Measurements from ENCODE around the gene IZUMO4. TPM values are rescaled to one million over a fixed set of nuclear protein-coding genes. Genes with fewer than 3 reads are reported as not detected.
"Not testable (repeated sequence)": the region's sequence is repeated elsewhere in the genome, so short reads cannot be mapped to it uniquely, and the experiment has no call there.

The IZUMO4 gene
- total RNA-seq, 1 donor from 2014 or later: 0.46 TPM

DNA sequence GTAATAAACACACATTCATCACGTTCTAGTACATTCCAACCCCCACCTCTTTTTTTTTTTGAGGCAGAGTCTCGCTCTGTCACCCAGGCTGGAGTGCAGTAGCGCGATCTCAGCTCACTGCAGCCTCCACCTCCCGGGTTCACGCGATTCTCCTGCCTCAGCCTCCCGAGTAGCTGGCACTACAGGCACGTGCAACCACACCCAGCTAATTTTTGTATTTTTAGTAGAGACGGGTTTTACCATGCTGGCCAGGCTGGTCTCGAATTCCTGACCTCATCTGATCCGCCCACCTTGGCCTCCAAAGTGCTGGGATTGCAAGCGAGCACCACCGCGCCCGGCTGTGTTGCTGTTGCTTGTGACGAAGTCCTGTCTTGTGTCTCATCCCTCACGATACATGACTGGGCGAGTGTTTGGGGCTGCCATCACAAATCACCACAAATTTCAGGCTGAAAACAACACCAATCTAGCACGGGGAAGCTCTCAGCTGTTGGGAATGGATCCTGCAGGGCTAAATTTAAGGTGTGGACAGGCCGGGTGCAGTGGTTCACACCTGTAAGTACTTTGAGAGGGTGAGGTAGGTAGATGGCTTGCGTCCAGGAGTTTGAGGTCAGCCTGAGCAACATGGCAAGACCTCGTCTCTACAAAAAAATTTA is 16.3 kb upstream of the IZUMO4 start:
- no peak for DNase-seq (ENCODE audit: low read depth, low spot score)

DNA sequence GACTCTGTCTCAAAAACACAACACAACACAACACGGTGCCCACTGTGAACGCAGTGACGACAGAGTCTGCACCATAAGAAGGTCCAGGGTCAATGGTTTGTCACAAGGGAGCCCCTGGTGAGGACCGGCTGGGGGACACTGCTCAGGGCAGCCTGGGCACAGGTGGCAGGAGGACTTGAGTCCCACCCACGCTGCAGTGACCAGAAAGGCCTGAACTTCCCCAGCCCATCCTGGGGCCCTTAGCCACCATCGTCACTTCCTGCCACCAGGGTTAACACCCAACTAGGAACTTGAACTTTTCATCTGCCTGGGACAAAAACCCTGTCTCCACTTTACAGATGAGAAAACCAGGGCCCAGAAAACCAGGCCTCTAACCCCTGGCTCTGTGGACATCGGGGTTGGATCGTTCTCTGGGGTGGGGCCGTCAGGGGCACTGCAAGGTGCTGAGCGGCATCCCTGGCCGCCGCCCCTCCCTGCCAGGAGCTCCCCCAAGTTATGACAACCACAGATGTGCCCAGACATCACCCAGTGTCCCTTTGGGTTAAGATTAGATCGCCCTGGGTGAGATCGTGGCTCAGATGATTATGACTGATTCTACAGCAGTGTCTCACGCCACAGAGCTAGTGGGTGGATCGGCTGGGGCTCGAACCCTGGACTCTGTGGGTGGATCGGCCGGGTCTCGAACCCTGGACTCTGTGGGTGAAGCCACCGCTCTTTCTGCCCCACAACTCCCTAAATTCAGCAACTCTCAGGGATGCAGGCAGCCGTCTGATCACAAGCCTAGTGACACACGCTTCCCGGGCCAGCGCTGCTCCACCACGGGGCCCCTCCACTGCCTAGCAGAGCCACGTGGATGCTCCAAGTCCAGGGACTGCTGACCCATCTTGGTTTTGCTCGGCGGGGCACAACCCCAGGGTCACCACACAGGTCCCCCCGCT is 14.6 kb upstream of the IZUMO4 start:
- DNase-seq (ENCODE audit: low read depth, low spot score): no peak

DNA sequence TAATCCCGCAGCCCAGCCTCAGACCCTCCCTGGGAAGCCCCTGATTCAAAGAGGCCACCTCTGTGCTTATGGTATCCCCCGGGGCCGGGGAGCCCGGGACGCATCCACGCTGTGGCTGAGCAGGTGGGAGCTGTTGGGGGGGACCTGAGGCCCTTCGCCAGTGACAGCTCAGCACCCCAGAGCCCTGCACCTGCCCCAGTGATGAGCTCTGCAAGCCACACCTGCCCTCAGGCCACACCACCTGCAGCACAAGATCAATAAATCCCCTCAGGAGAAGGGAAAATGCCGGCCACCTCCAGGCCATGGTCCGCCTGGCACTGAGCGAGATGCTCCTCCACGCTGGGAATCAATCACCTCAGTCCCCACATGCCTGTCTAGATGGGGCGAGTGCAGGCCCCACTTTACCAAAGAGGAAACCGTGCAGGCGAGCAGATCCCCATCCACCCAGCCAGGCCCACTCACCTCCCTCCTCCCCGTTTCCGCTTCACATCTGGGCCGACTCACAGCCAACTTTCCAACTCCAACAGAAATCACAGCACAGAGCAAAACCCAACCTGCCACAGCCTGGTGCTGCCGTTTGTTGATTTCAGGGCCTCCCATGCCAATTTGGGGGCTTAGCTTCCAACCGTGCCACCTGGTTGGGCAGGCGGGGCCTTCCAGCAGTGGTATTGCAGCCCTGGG is 13.4 kb upstream of the IZUMO4 start:
- DNase-seq (ENCODE audit: low read depth, low spot score): no peak

DNA sequence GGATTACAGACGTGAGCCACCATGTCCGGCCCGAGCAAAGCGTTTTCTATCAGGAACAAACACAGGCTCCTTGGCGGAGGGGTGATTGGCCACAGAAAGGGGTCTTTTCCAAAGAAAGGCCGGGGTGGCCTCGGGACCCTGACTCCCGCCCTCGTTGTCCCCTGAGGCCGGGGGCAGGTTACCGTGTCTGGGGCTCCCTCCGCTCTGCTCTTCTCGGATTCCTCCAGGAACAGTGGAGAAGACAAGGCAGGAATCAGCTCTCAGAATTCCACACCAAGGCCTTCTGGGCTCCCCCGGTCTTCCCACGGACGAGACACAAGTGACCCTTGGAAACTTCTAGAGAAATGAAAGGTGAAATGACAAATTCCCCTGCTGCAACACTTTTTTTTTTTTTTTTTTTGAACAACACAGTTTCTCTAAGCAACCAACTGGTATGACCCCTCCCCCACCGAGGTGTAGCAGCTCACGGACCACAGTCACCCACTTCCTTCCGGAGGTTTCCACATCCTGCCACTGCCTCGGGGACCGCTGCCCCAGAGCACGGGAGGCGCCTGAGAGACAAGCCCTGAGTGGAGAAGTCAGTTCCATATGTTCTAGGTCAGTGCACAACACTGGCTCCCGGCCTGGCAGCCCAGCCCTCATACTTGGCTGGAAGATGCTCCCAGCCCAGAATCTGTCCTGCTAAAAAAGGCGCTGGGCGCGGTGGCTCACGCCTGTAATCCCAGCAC is 11.6 kb upstream of the IZUMO4 start:
- DNase-seq (ENCODE audit: low read depth, low spot score): no peak

DNA sequence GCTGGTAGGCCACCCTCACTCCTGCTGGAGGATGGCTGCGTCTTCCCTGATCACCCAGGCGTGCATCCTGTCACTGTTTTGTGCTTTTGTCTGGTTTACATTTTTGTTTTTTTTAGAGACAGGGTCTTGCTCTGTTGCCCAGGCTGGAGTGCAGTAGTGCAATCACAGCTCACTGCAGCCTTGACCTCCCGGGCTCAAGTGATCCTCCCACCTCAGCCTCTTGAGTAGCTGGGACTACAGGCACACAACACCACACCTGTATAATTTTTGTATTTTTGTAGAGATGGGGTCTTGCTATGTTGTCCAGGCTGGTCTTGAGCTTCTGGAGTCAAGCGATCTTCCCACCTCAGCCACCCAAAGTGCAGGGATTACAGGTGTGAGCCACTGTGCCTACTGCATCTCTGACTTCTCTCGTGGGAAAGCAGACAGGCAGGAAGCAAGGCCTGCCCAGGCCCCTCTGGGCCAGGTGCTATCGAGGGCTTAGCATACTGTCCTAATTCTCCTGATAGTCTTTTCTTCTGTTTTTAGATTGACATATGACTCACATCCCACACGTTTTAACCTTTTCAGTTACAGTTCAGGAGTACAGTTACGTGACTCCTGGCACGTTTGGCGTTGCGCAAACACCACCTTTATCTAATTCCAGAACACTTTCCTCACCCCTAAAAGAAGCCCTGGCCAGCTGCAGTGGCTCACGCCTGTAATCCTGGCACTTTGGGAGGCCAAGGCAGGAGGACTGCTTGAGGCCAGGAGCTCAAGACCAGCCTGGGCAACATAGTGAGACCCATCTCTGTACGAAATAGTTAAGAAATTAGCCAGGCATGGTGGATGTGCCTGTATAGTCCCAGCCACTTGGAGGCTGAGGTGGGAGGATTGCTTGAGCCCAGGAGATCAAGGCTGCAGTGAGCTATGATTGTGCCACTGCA is 9.8 kb upstream of the IZUMO4 start:
- not testable (repeated sequence) for DNase-seq (ENCODE audit: low read depth, low spot score)

DNA sequence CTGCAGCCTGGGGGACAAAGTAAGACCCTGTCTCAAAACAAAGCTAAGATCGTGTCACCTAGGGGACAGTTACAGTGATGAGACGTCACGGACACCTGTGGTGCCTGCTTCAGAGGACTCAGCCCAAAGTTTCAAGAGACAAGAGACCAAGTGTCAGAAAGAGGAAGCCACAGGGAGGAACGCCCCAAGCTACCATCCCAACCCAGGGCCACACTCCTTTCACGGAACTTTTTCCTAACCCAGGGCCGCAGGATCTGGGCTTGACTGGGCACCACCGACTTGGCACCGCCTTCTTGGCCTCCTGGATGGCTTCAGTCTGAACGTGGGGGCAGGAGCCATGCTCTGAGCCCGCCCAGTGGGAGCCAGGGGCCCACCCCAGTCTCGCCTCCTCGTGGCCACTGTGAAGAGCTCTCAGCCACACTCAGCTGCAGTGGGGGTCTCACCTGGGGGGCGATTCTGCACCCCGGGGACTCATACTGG is 9.1 kb upstream of the IZUMO4 start:
- DNase-seq (ENCODE audit: low read depth, low spot score): no peak

DNA sequence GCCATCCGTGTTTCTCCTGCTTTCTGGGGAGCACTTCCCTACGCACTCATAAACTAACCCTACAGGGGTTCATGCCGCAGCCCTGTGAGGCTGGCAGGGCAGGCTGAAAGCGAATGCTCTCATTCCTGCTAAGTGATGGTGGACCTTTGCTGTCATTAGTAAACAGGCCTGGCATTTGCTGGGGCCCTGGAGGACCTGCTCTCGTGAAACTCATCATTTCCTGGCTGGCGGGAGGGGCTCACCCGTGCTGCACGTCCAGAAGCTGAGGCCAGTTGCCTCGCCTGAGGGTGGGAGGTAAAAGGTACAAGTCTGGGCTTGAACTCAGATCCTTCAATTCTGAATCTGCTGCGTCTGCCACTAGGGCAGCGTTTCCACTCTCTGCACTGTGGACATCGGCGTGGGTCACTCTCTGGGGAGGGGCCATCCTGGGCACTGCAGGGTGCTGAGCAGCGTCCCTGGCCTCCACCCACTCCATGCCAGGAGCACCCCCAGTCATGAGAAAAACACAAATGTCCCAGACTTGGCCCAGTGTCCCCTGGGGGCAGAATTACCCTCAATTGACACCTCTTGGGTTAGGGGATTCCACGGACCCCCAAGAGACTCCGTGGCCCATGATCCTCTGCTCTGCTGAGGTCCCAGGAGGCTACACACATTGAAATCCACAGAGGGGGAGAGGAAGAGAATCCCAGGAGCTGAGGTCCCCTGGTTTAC is 7.6 kb upstream of the IZUMO4 start:
- no peak for DNase-seq (ENCODE audit: low read depth, low spot score)

DNA sequence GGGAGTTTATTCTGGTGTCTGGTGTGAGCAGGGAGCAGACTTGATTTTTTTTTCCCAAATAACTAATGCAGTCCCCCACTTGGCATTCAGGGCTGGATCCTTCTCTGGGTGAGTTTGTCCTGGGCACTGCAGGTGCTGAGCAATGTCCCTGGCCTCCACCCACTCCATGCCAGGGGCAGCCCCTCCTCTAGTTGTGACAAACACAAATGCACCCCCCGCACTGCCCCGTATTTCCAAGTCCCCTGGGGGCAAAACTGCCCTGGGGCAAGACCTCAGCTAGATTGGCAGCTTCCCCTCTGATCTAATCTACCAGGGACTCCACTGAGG is 7.0 kb upstream of the IZUMO4 start:
- DNase-seq (ENCODE audit: low read depth, low spot score): no peak

DNA sequence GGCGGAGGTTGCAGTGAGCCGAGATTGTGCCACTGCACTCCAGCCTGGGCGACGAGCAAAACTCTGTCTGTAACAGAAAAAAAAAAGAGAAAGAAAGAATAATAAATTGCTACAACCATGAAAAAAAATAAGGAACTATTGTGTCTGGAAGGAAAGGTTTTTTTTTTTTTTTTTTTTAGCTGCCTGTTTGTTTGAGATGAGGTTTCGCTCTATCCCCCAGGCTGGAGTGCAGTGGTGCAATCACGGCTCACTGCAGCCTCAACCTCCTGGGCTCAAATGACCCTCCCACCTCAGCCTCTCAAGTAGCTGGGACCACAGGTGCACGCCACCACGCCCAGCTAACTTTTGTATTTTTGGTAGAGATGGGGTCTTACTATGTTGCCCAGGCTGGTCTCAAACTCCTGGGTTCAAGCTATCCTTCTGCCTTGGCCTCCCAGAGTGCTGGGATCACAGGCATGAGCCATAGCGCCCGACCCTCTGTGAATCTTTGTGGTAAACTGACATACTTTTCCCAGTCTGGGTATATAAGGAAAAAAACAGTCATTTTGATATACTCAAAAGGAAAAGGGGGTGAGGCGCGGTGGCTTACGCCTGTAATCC is 4.7 kb upstream of the IZUMO4 start:
- not testable (repeated sequence) for DNase-seq (ENCODE audit: low read depth, low spot score)

DNA sequence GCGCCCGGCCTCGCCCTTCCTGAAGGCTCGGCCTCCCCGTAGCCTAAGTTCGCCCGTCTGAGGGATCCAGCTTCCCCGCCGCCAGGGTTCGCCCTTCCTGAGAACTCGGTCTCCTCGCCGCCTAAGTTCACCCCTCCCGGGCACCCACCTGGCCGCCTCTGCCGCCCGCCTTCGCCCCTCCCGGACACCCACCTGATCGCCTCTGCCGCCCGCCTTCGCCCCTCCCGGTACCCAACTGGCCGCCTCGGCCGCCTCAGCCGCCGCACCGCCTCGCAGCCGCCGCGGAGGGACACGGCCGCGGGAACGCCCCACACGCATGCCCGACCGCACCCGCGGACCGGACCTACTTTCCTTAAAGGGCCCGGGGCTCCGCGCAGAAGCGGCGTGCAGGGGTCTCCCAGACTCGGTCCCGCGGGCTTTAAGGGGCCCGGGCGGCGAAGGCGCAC is 658 bp upstream of the IZUMO4 start, which contains the start of gene MOB3A:
Gene MOB3A (minus strand): TSS at position 293 of the 446 bp plus-strand sequence. CDS start 17,766 bp downstream, outside the sequence.
- DNase-seq (ENCODE audit: low read depth, low spot score): peak; percentile 77

DNA sequence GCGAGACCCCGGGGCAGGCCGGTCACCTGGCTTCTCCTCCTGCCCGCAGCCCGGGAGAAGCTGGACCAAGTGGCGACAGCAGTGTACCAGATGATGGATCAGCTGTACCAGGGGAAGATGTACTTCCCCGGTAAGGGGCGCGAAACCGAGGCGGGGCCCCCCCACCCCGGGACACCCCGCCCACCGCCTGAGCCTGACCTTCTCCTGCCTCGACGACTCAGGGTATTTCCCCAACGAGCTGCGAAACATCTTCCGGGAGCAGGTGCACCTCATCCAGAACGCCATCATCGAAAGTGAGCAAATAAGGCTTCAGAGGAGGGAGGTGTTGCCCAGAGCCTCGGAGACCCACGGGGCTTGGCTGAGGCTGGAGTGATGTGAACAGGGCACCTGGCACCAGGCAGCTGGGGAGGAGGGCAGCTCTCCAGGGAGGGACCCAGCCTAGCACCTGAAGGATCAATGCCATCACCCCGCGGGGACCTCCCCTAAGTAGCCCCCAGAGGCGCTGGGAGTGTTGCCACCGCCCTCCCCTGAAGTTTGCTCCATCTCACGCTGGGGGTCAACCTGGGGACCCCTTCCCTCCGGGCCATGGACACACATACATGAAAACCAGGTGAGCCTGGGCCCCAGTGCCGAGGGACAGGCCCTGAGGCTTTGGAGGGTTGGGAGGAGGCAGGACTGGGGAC is 629 bp downstream of the IZUMO4 start:
- no peak for DNase-seq (ENCODE audit: low read depth, low spot score)

DNA sequence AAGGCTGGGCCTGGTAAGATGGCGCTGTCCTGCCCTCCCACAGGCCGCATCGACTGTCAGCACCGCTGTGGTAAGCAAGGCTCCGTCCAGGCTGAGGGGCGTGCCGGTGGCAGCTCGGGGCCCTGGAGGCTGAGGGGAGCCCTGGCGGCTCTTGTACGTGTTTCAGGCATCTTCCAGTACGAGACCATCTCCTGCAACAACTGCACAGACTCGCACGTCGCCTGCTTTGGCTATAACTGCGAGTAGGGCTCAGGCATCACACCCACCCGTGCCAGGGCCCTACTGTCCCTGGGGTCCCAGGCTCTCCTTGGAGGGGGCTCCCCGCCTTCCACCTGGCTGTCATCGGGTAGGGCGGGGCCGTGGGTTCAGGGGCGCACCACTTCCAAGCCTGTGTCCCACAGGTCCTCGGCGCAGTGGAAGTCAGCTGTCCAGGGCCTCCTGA is 1.2 kb downstream of the IZUMO4 start:
- no peak for DNase-seq (ENCODE audit: low read depth, low spot score)

DNA sequence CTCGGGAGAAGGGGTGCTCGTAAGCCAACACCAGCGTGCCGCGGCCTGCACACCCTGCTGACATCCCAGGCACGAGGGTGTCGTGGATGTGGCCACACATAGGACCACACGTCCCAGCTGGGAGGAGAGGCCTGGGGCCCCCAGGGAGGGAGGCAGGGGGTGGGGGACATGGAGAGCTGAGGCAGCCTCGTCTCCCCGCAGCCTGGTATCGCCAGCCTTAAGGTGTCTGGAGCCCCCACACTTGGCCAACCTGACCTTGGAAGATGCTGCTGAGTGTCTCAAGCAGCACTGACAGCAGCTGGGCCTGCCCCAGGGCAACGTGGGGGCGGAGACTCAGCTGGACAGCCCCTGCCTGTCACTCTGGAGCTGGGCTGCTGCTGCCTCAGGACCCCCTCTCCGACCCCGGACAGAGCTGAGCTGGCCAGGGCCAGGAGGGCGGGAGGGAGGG is 2.4 kb downstream of the IZUMO4 start:
- DNase-seq (ENCODE audit: low read depth, low spot score): no peak

DNA sequence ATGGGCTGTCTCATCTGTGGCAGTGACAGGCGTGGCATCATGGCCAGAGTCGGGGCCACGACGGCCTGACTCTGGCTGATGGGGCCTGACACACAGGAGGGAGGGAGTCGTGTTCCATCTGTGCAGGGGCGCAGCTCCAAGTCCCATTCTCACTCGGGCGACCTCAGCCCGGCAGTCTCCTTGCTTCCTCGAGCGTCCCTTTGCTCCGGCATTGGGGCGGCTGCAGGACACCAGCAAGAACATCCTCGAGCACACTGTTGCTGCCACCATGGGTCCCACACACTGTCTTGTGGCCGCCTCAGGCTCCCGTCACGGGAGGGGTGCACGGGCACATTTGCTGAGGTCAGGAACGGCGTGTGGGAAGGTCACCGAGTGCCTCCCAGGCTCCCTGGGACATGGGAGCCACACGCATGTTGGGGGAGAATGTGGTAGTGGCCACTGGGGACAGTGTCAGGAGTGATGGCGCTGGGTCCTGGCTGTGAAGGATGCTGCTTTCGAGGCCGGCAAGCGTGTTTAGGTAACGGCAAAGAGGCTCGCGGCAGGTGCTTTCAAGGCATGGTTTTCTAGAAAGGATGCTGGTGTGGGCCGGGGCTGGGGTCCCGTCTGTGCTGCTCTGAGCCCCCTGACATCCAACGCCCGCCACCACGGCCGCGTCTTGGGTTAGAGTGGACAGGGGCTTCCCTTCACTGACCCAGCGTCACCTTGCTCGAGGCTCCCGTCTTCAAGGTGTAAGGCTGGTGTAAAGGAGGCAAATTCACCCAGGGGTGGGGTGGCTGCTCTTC is 3.4 kb downstream of the IZUMO4 start:
- no peak for DNase-seq (ENCODE audit: low read depth, low spot score)

DNA sequence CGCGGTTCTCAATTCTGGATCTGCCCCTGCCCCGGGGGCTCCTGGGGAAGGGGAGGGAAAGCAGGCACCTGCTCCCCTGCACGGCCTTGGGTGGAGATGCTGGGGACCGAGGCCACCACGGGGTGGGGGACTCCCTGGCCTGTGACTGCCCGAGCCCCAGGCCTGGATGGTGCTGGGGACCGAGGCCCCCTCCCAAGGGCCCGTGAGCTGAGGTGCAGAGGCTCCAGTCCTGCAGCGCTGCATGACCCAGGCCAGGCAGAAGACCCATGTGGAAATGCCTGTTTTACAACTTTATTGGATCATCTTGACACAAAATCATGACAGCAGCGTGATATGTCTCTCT is 4.0 kb downstream of the IZUMO4 start:
- no peak for DNase-seq (ENCODE audit: low read depth, low spot score)

DNA sequence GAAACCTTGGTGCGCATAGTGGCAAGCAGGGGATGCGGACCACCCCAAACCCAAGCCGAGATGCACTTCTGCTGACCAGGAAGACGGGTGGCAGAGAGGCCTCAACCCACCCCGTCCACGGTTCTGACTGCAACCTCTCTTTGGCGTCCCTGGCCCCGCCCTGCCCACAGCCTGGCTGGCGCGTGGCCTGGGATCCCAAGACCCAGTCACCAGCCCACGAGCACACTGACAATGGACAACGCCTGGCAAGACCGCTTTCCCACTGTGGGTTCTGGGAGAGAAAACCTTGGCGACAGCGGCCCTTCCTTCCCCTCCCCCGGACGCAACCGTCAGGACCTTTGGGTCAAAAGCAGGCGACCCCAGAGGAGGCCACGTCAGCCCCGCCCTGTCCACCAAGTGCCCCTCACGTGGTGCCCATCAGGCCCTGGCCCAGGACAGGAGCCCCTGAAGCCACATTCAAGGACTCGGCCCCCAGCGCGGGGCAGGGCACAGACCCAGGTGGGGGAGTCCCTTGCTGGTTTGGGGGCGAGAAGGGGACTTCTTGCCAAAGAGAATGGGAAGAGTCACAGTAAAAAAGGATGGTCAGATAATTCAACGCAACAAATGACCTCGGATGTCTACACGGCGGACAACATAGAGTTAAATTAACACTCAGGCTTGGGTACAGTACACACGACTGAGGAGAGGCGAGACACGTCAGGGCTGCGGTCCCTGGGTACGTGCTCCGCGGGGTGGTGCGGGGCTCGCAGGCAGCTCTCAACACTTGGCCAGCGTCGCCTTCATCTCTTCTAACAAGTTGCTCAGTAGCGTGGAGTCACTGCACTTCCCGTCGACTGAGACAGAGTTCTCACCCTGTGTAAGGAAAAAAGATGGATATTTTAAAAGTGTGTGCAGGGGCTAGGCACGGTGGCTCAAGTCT is 5.0 kb downstream of the IZUMO4 start:
- no peak for DNase-seq (ENCODE audit: low read depth, low spot score)

Measured in pulmonary artery endothelial cell (primary cell).